ENCODE data around the gene OBSL1.

The OBSL1 gene

DNA sequence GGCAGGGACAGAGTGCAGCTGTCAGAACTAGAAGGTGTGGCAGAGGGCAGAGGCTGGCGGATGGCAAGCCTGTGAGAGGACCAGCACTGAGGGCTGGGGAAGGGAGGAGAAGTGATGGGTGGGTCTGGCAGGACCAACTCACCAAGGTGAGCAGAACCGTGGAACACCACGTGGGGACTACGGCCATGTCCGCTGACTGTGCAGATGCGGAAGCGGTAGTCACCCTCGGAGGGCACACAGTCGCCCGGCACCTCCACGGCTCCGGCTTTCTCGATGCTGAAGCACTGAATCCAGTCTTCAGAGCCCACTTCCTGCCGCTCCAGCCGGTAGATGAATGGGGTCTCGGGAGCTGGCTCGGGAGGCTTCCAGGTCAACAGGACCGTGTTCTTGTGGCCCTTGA, 4.2 kb downstream of the OBSL1 start:
- Histone ChIP-seq H3K79me2 (ENCODE audit: control insufficient read depth, low read length) (no peaks in the 10 kb centered on the region), H3K4me1 (ENCODE audit: control insufficient read depth, low read length) (no peaks in the 10 kb centered on the region), H3K27ac (ENCODE audit: low read depth, low read length) (no peak overlapping the region), H3K36me3 (ENCODE audit: control insufficient read depth, low read length) (no peaks in the 10 kb centered on the region), H3K4me3 (ENCODE audit: low read length) (no peak overlapping the region), H3K27me3 (ENCODE audit: control insufficient read depth, low read length) (no peaks in the 10 kb centered on the region; the same call in 1 of the 2 replicates), H3K9me3 (ENCODE audit: control insufficient read depth, insufficient read depth, low read length) (no peaks in the 10 kb centered on the region), H3K9me2 (replicated peaks; ENCODE audit: control insufficient read depth, low read length) (no peaks in the 10 kb centered on the region), H4K20me1 (ENCODE audit: control insufficient read depth, insufficient read depth, low read depth, low read length) (no peaks in the 10 kb centered on the region), H3K4me2 (ENCODE audit: low read length) (no peak overlapping the region), H3F3A (ENCODE audit: control insufficient read depth, insufficient read depth) (no peaks in the 10 kb centered on the region)
- no peak for TF ChIP-seq EZH2phosphoT487 (IDR thresholded peaks at IDR 0.05; ENCODE audit: borderline replicate concordance, low read length)
- TF ChIP-seq, protein P1, sequence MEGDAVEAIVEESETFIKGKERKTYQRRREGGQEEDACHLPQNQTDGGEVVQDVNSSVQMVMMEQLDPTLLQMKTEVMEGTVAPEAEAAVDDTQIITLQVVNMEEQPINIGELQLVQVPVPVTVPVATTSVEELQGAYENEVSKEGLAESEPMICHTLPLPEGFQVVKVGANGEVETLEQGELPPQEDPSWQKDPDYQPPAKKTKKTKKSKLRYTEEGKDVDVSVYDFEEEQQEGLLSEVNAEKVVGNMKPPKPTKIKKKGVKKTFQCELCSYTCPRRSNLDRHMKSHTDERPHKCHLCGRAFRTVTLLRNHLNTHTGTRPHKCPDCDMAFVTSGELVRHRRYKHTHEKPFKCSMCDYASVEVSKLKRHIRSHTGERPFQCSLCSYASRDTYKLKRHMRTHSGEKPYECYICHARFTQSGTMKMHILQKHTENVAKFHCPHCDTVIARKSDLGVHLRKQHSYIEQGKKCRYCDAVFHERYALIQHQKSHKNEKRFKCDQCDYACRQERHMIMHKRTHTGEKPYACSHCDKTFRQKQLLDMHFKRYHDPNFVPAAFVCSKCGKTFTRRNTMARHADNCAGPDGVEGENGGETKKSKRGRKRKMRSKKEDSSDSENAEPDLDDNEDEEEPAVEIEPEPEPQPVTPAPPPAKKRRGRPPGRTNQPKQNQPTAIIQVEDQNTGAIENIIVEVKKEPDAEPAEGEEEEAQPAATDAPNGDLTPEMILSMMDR (IDR thresholded peaks at IDR 0.05; ENCODE audit: low read depth, low read length, poor library complexity, severe bottlenecking) = no peak

DNA sequence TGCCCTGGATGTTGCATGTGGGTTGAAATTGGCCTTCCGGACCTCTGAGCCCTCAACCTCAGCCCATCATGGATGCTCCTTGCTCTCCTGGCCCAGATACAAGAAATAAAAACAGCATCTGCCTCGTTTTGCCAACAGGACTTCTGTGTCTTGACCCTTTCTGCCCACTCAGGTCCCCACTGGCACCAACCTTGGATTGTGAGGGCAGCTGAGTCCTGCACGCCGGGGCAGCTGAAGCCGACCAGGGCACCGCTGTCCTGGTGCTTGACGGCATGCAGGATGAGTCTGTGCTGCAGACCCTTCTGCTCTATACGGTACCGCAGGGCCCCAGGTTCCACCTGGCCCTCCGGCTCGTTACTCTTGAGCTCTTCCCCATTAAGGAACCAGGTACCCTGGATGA, 4.7 kb downstream of the OBSL1 start:
- Histone ChIP-seq H3K9me3 (ENCODE audit: control insufficient read depth, insufficient read depth, low read length) (no peaks in the 10 kb centered on the region), H3K27ac (ENCODE audit: low read depth, low read length) (no peak overlapping the region), H3K4me3 (ENCODE audit: low read length) (no peak overlapping the region), H3K79me2 (ENCODE audit: control insufficient read depth, low read length) (no peaks in the 10 kb centered on the region), H3F3A (ENCODE audit: control insufficient read depth, insufficient read depth) (no peaks in the 10 kb centered on the region), H4K20me1 (ENCODE audit: control insufficient read depth, insufficient read depth, low read depth, low read length) (no peaks in the 10 kb centered on the region), H3K27me3 (ENCODE audit: control insufficient read depth, low read length) (no peaks in the 10 kb centered on the region; the same call in 1 of the 2 replicates), H3K4me2 (ENCODE audit: low read length) (no peak overlapping the region), H3K9me2 (replicated peaks; ENCODE audit: control insufficient read depth, low read length) (no peaks in the 10 kb centered on the region), H3K36me3 (ENCODE audit: control insufficient read depth, low read length) (no peaks in the 10 kb centered on the region), H3K4me1 (ENCODE audit: control insufficient read depth, low read length) (no peaks in the 10 kb centered on the region)
- TF ChIP-seq EZH2phosphoT487 (IDR thresholded peaks at IDR 0.05; ENCODE audit: borderline replicate concordance, low read length) = no peak
- TF ChIP-seq, protein P1 (IDR thresholded peaks at IDR 0.05; ENCODE audit: low read depth, low read length, poor library complexity, severe bottlenecking) = no peak

DNA sequence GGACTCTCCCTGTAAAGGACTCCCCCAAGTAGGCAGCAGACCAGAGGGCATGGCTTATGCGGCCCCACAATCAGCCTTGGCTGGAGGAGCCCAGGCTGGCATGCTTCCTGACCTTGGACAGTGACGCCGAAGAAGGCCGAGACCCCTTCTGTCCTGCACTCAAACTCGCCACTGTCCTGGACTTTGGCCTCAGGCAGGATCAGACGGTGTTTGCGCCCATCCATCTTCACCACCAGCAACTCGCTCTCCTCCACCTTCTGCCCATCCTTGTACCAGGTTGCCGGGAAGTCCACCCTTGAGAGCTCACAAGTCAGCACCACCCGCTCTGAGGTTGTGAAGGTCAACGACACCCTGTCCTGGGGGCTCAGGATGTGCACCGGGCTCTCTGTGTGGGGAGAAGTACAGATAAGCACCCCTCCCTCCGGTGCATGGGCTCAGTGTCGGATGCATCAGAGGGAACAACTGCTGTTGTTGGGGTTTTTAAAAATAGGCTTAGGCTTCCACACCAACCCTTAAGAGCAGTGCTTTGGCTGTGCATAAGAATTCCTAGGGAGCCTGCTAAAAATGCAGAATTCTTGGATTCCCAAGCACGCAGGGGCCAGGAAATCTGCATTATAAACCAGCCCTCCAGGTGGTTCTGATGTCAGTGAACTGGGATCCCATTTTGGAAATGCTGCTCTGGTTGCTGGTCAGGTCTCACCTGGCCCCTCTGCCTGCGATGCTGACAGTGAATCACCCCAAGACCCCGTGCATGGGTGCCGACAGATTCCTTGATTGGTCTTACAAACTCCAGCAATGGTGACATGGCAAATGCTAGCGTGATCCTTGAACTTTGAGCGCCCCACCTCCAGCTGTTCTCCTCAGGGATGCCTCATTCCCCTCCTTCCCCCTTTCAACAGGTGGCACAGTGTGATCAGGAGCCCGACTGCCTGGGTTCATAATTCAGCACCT, 5.9 kb downstream of the OBSL1 start:
- Histone ChIP-seq H3K36me3 (ENCODE audit: control insufficient read depth, low read length) (no peaks in the 10 kb centered on the region), H3K4me3 (ENCODE audit: low read length) (no peak overlapping the region), H3K27ac (ENCODE audit: low read depth, low read length) (no peak overlapping the region), H3K27me3 (ENCODE audit: control insufficient read depth, low read length) (no peaks in the 10 kb centered on the region), H3K79me2 (ENCODE audit: control insufficient read depth, low read length) (no peaks in the 10 kb centered on the region), H3K4me2 (ENCODE audit: low read length) (no peak overlapping the region), H4K20me1 (ENCODE audit: control insufficient read depth, insufficient read depth, low read depth, low read length) (no peaks in the 10 kb centered on the region), H3K9me2 (replicated peaks; ENCODE audit: control insufficient read depth, low read length) (no peaks in the 10 kb centered on the region), H3F3A (ENCODE audit: control insufficient read depth, insufficient read depth) (no peaks in the 10 kb centered on the region), H3K9me3 (ENCODE audit: control insufficient read depth, insufficient read depth, low read length) (no peaks in the 10 kb centered on the region), H3K4me1 (ENCODE audit: control insufficient read depth, low read length) (no peaks in the 10 kb centered on the region)
- TF ChIP-seq, protein P1 (IDR thresholded peaks at IDR 0.05; ENCODE audit: low read depth, low read length, poor library complexity, severe bottlenecking) = no peak
- TF ChIP-seq EZH2phosphoT487 (IDR thresholded peaks at IDR 0.05; ENCODE audit: borderline replicate concordance, low read length) = no peak
